ENCODE measurements around the gene CSRP2. TPM values are rescaled to one million over a fixed set of nuclear protein-coding genes. Genes with fewer than 3 reads are reported as not detected.

Gene CSRP2
- total RNA-seq, 1 donor from 2014 or later: 185 TPM

GRCh38 chr12:76883151-76883550 is 4.3 kb upstream of the CSRP2 start:
- H3K9me3 Mint-ChIP-seq (ENCODE audit: unreplicated experiment): no peaks in the 10 kb centered on the region
- peaks cover 11% of the 10 kb centered on the region for H3K36me3 Mint-ChIP-seq (ENCODE audit: low read depth, unreplicated experiment)
- no peak for TF ChIP-seq CTCF (IDR thresholded peaks at IDR 0.05; ENCODE audit: unreplicated experiment)
- no peak overlapping the region for H3K4me3 Mint-ChIP-seq (ENCODE audit: unreplicated experiment)
- DNase-seq (ENCODE audit: low spot score): no peak
- H3K27me3 Mint-ChIP-seq (ENCODE audit: unreplicated experiment): peaks cover 2% of the 10 kb centered on the region
- H3K4me1 Mint-ChIP-seq (ENCODE audit: unreplicated experiment): peaks cover 17% of the 10 kb centered on the region
- no peak overlapping the region for H3K27ac Mint-ChIP-seq (ENCODE audit: unreplicated experiment)

GRCh38 chr12:76882367-76882766 is 3.5 kb upstream of the CSRP2 start:
- Mint-ChIP-seq H3K4me3 (ENCODE audit: unreplicated experiment) (no peak overlapping the region), H3K27me3 (ENCODE audit: unreplicated experiment) (peaks cover 2% of the 10 kb centered on the region), H3K4me1 (ENCODE audit: unreplicated experiment) (peaks cover 20% of the 10 kb centered on the region), H3K27ac (ENCODE audit: unreplicated experiment) (no peak overlapping the region), H3K36me3 (ENCODE audit: low read depth, unreplicated experiment) (peaks cover 14% of the 10 kb centered on the region), H3K9me3 (ENCODE audit: unreplicated experiment) (no peaks in the 10 kb centered on the region)
- TF ChIP-seq CTCF (IDR thresholded peaks at IDR 0.05; ENCODE audit: unreplicated experiment): no peak
- no peak for DNase-seq (ENCODE audit: low spot score)

GRCh38 chr12:76881142-76881541 is 2.3 kb upstream of the CSRP2 start:
- no peak for DNase-seq (ENCODE audit: low spot score)
- H3K27me3 Mint-ChIP-seq (ENCODE audit: unreplicated experiment): peaks cover 2% of the 10 kb centered on the region
- peaks cover 16% of the 10 kb centered on the region for H3K36me3 Mint-ChIP-seq (ENCODE audit: low read depth, unreplicated experiment)
- peaks cover 32% of the 10 kb centered on the region for H3K4me1 Mint-ChIP-seq (ENCODE audit: unreplicated experiment)
- H3K27ac Mint-ChIP-seq (ENCODE audit: unreplicated experiment): no peak overlapping the region
- no peaks in the 10 kb centered on the region for H3K9me3 Mint-ChIP-seq (ENCODE audit: unreplicated experiment)
- H3K4me3 Mint-ChIP-seq (ENCODE audit: unreplicated experiment): no peak overlapping the region
- TF ChIP-seq CTCF (IDR thresholded peaks at IDR 0.05; ENCODE audit: unreplicated experiment): no peak

GRCh38 chr12:76880519-76881023 is 1.8 kb upstream of the CSRP2 start:
- peak overlapping the region; percentile 42 for H3K4me3 Mint-ChIP-seq (ENCODE audit: unreplicated experiment)
- DNase-seq (ENCODE audit: low spot score): no peak
- no peak for TF ChIP-seq CTCF (IDR thresholded peaks at IDR 0.05; ENCODE audit: unreplicated experiment)
- H3K27ac Mint-ChIP-seq (ENCODE audit: unreplicated experiment): no peak overlapping the region
- peaks cover 35% of the 10 kb centered on the region for H3K4me1 Mint-ChIP-seq (ENCODE audit: unreplicated experiment)
- H3K9me3 Mint-ChIP-seq (ENCODE audit: unreplicated experiment): no peaks in the 10 kb centered on the region
- peaks cover 2% of the 10 kb centered on the region for H3K27me3 Mint-ChIP-seq (ENCODE audit: unreplicated experiment)
- H3K36me3 Mint-ChIP-seq (ENCODE audit: low read depth, unreplicated experiment): peaks cover 16% of the 10 kb centered on the region

GRCh38 chr12:76879710-76880518 is 1.1 kb upstream of the CSRP2 start:
- no peak for TF ChIP-seq CTCF (IDR thresholded peaks at IDR 0.05; ENCODE audit: unreplicated experiment)
- peak overlapping the region; percentile 89 for H3K4me3 Mint-ChIP-seq (ENCODE audit: unreplicated experiment)
- peaks cover 2% of the 10 kb centered on the region for H3K27me3 Mint-ChIP-seq (ENCODE audit: unreplicated experiment)
- DNase-seq (ENCODE audit: low spot score): no peak
- peaks cover 19% of the 10 kb centered on the region for H3K36me3 Mint-ChIP-seq (ENCODE audit: low read depth, unreplicated experiment)
- peaks cover 38% of the 10 kb centered on the region for H3K4me1 Mint-ChIP-seq (ENCODE audit: unreplicated experiment)
- no peaks in the 10 kb centered on the region for H3K9me3 Mint-ChIP-seq (ENCODE audit: unreplicated experiment)
- H3K27ac Mint-ChIP-seq (ENCODE audit: unreplicated experiment): peak overlapping the region; percentile 97
